HepG2 (cell line): ENCODE results near the gene ADCY10. TPM values are rescaled to one million over a fixed set of nuclear protein-coding genes. Genes with fewer than 3 reads are reported as not detected.

ENCODE experiments used
- CBX1 ChIP-seq: IDR thresholded peaks from one replicate; pipeline ENCODE4 v1.6.1; 2016; ENCODE audit warnings: antibody characterized with exemption, low read depth
- CBX2 ChIP-seq, 2 experiments: fragments of 200-600 bp in 1 of 2; sonication (generic); formaldehyde crosslinking in 1 of 2; IDR thresholded peaks; 2 replicates each; pipeline versions ENCODE4 v1.7.0 to v1.8.1; 2018 to 2022; ENCODE audit warnings: low read depth in 2 of 2, low read length in 1 of 2, mild to moderate bottlenecking in 1 of 2, missing genetic modification reagents in 1 of 2
- KDM2A ChIP-seq: sonication (generic); formaldehyde crosslinking; IDR thresholded peaks from 2 replicates; pipeline ENCODE4 v1.4.0; 2020; ENCODE audit warnings: low read depth, missing genetic modification reagents, borderline replicate concordance
- NR2C2 ChIP-seq: sonication (generic); formaldehyde crosslinking; IDR thresholded peaks from 2 replicates; pipeline ENCODE4 v1.4.0; 2020; ENCODE audit warnings: missing genetic modification reagents, mild to moderate bottlenecking, moderate library complexity, borderline replicate concordance
- POGK ChIP-seq: sonication (generic); formaldehyde crosslinking; conservative IDR thresholded peaks from 2 replicates; pipeline ENCODE4 v1.8.0; 2022; ENCODE audit warnings: mild to moderate bottlenecking, moderate library complexity, missing genetic modification reagents
- PRMT3 ChIP-seq: sonication (generic); formaldehyde crosslinking; IDR thresholded peaks from 2 replicates; pipeline ENCODE4 v1.8.1; 2022; ENCODE audit warnings: low read depth, mild to moderate bottlenecking, moderate library complexity, missing genetic modification reagents, borderline replicate concordance
- SNAPC5 ChIP-seq: sonication (generic); formaldehyde crosslinking; IDR thresholded peaks from 2 replicates; pipeline ENCODE4 v1.8.1; 2023; ENCODE audit warnings: mild to moderate bottlenecking, missing genetic modification reagents, borderline replicate concordance
- ZBTB26 ChIP-seq: IDR thresholded peaks from 2 replicates; pipeline ENCODE4 v1.6.1; 2016; ENCODE audit warnings: missing compliant biosample characterization, missing genetic modification reagents, borderline replicate concordance
- ZBTB43 ChIP-seq: sonication (generic); formaldehyde crosslinking; conservative IDR thresholded peaks from 2 replicates; pipeline ENCODE4 v1.4.0; 2020; ENCODE audit warnings: missing genetic modification reagents
- ZMYM2 ChIP-seq: sonication (generic); formaldehyde crosslinking; IDR thresholded peaks from 2 replicates; pipeline ENCODE4 v1.8.0; 2022; ENCODE audit warnings: mild to moderate bottlenecking, missing genetic modification reagents
- ZNF124 ChIP-seq: sonication (generic); formaldehyde crosslinking; IDR thresholded peaks from 2 replicates; pipeline ENCODE4 v1.4.0; 2020; ENCODE audit warnings: missing genetic modification reagents
- ZNF138 ChIP-seq: sonication (generic); formaldehyde crosslinking; IDR thresholded peaks from 2 replicates; pipeline ENCODE4 v1.5.0; 2020; ENCODE audit warnings: mild to moderate bottlenecking, low read depth, missing genetic modification reagents
- ZNF597 ChIP-seq: sonication (generic); formaldehyde crosslinking; IDR thresholded peaks from 2 replicates; pipeline ENCODE4 v1.5.0; 2020; ENCODE audit warnings: missing genetic modification reagents
- polyA plus RNA-seq, 8 experiments: library from polyadenylated mRNA; depleted of rRNA in 3 of 8; stranded (reverse) in 7 of 8; unstranded in 1 of 8; fragments of >200 nt; fragmentation: Illumina TruSeq in 4 of 8; extraction: Trizol in 4 of 8; gene quantifications; 2 replicates each; pipeline versions ENCODE4 v1.2.1 to v1.2.3, GENCODE V29; 2011 to 2016; ENCODE audit warnings: low read depth in 4 of 8, missing spikeins in 1 of 8, mixed read lengths in 1 of 8; ENCODE audit not compliant: insufficient read depth in 1 of 8
- total RNA-seq, 5 experiments: library from RNA; depleted of rRNA; stranded (reverse); fragments of >200 nt; fragmentation: Illumina TruSeq; extraction: Trizol; gene quantifications; 2 replicates each; pipeline ENCODE4 v1.2.3, GENCODE V29; 2016; ENCODE audit warnings: low read depth in 1 of 5

Gene ADCY10
- total and polyA plus RNA-seq, 2 of the 13 experiments (the other 11 are each of a cell fraction or from before 2014, with no cell fraction given) = 0.02 to 0.03 TPM

- TF ChIP-seq ZBTB43 (CRISPR knock-in tag) (peak; percentile 37; the same call in 1 of the 2 replicates), CBX1 (peak; percentile 47), CBX2 (IDR thresholded peaks at IDR 0.05; ENCODE audit: low read depth, low read length) (no peak), CBX2 (CRISPR knock-in tag; IDR thresholded peaks at IDR 0.05; ENCODE audit: low read depth) (no peak), PRMT3 (CRISPR knock-in tag) (no peak), ZNF597 (CRISPR knock-in tag) (no peak), ZNF138 (CRISPR knock-in tag) (no peak), ZBTB26 (CRISPR knock-in tag) (0 out of 2 replicates have a peak, but pooled peaks have one; percentile 25), NR2C2 (no peak), KDM2A (no peak; the same call in 1 of the 2 replicates), POGK (CRISPR knock-in tag) (0 out of 2 replicates have a peak, but pooled peaks have one; percentile 20), ZNF124 (CRISPR knock-in tag) (no peak), SNAPC5 (CRISPR knock-in tag) (no peak), ZMYM2 (CRISPR knock-in tag) (no peak)
Measured at GRCh38 chr1:167935216-167936067, 21.5 kb upstream of the ADCY10 start (continued).
